HG02571 (cell line): ENCODE results near the gene CSNK1A1.
A peak's percentile ranks its signal among the peaks of the same experiment; 100 is the strongest.
"Not testable (repeated sequence)": the region's sequence is repeated elsewhere in the genome, so short reads cannot be mapped to it uniquely, and the experiment has no call there.

ENCODE experiments used
- ATAC-seq: cut with Tn5 transposase; IDR thresholded peaks from one replicate; pipeline ENCODE4 v1.9.1; 2021; ENCODE audit warnings: mild to moderate bottlenecking, moderate library complexity; ENCODE audit not compliant: unreplicated experiment

CSNK1A1 gene

GRCh38 chr5:149459891-149460290, 91.3 kb downstream of the CSNK1A1 start:
- ATAC-seq: no peak

GRCh38 chr5:149457393-149457763, 93.9 kb downstream of the CSNK1A1 start:
- ATAC-seq: no peak

- no peak for ATAC-seq
These were observed 94.4 kb downstream of the CSNK1A1 start for GRCh38 chr5:149456597-149457392.

- no peak for ATAC-seq
These were observed 95.3 kb downstream of the CSNK1A1 start for GRCh38 chr5:149455889-149456409.

- ATAC-seq: no peak
These were observed 97.4 kb downstream of the CSNK1A1 start for GRCh38 chr5:149453618-149454415.

- ATAC-seq: no peak
These were observed 98.3 kb downstream of the CSNK1A1 start for GRCh38 chr5:149452665-149453617.

- ATAC-seq: no peak
These were observed 99.1 kb downstream of the CSNK1A1 start for GRCh38 chr5:149452007-149452664.

GRCh38 chr5:149450199-149450598, 101.0 kb downstream of the CSNK1A1 start:
- ATAC-seq: no peak

- ATAC-seq: no peak
These were observed 102.2 kb downstream of the CSNK1A1 start for GRCh38 chr5:149448831-149449714.

GRCh38 chr5:149448431-149448830, 102.8 kb downstream of the CSNK1A1 start:
- no peak for ATAC-seq

GRCh38 chr5:149447373-149448367, 103.6 kb downstream of the CSNK1A1 start:
- no peak for ATAC-seq

- not testable (repeated sequence) for ATAC-seq
These were observed 104.4 kb downstream of the CSNK1A1 start for GRCh38 chr5:149446794-149447193.

- ATAC-seq: no peak
These were observed 105.4 kb downstream of the CSNK1A1 start for GRCh38 chr5:149445739-149446369.

GRCh38 chr5:149445343-149445738, 105.9 kb downstream of the CSNK1A1 start:
- no peak for ATAC-seq

GRCh38 chr5:149444430-149444829, 106.8 kb downstream of the CSNK1A1 start:
- ATAC-seq: not testable (repeated sequence)

GRCh38 chr5:149443210-149443609, 108.0 kb downstream of the CSNK1A1 start:
- no peak for ATAC-seq

- peak; percentile 58 for ATAC-seq
These were observed 108.6 kb downstream of the CSNK1A1 start for GRCh38 chr5:149442563-149443182.
